Stimulated activated naive CD8-positive, alpha-beta T cell treated with anti-CD3 and anti-CD28 coated beads, Interleukin-15, Interleukin-2, amounts not matched to agents 100 U/mL and 50 U/mL, for 24 hours (primary cell): ENCODE data around the gene CACNA2D3.

ENCODE experiments used
- ATAC-seq: fragments of 150-1000 bp; cut with Tn5 transposase; one replicate; pipeline ENCODE4 v1.10.0; 2021
- DNase-seq: peaks from one replicate; pipeline ENCODE4 v3.0.0; 2021

CACNA2D3 gene

GRCh38 chr3:54171509-54171908 lies 49.2 kb downstream of the CACNA2D3 start:
- DNase-seq, result no peak
- ATAC-seq, result no peak

GRCh38 chr3:54171951-54172350 lies 49.6 kb downstream of the CACNA2D3 start:
- DNase-seq (no peak), ATAC-seq (no peak)

GRCh38 chr3:54173371-54173770 lies 51.0 kb downstream of the CACNA2D3 start:
- ATAC-seq (no peak), DNase-seq (no peak)

- DNase-seq, result no peak
- no peak for ATAC-seq
These were observed 53.8 kb downstream of the CACNA2D3 start for GRCh38 chr3:54176106-54176505.

- DNase-seq (no peak), ATAC-seq (no peak)
These were observed 55.5 kb downstream of the CACNA2D3 start for GRCh38 chr3:54177816-54178215.

- no peak for DNase-seq
- no peak for ATAC-seq
These were observed 56.0 kb downstream of the CACNA2D3 start for GRCh38 chr3:54178376-54178775.

- DNase-seq, result no peak
- ATAC-seq, result no peak
These were observed 58.6 kb downstream of the CACNA2D3 start for GRCh38 chr3:54180921-54181320.

GRCh38 chr3:54182242-54182641 lies 59.9 kb downstream of the CACNA2D3 start:
- DNase-seq (no peak), ATAC-seq (no peak)

- DNase-seq, result no peak
- no peak for ATAC-seq
These were observed 63.4 kb downstream of the CACNA2D3 start for GRCh38 chr3:54185740-54186139.

GRCh38 chr3:54188176-54188791 lies 65.9 kb downstream of the CACNA2D3 start:
- ATAC-seq (no peak), DNase-seq (peak; percentile 16)

- DNase-seq (no peak), ATAC-seq (no peak)
These were observed 68.9 kb downstream of the CACNA2D3 start for GRCh38 chr3:54191220-54191619.

- no peak for DNase-seq
- no peak for ATAC-seq
These were observed 69.7 kb downstream of the CACNA2D3 start for GRCh38 chr3:54192026-54192425.

- DNase-seq (no peak), ATAC-seq (no peak)
These were observed 70.7 kb downstream of the CACNA2D3 start for GRCh38 chr3:54193093-54193492.

GRCh38 chr3:54196360-54196991 lies 74.1 kb downstream of the CACNA2D3 start:
- ATAC-seq (no peak), DNase-seq (no peak)

GRCh38 chr3:54197509-54197908 lies 75.2 kb downstream of the CACNA2D3 start:
- ATAC-seq (no peak), DNase-seq (no peak)

- ATAC-seq (no peak), DNase-seq (no peak)
These were observed 76.2 kb downstream of the CACNA2D3 start for GRCh38 chr3:54198556-54198955.

GRCh38 chr3:54202054-54202453 lies 79.7 kb downstream of the CACNA2D3 start:
- ATAC-seq (no peak), DNase-seq (no peak)

GRCh38 chr3:54202651-54203248 lies 80.4 kb downstream of the CACNA2D3 start:
- ATAC-seq, result no peak
- no peak for DNase-seq

- DNase-seq, result no peak
- no peak for ATAC-seq
These were observed 84.5 kb downstream of the CACNA2D3 start for GRCh38 chr3:54206874-54207273.

GRCh38 chr3:54211097-54211496 lies 88.7 kb downstream of the CACNA2D3 start:
- DNase-seq (no peak), ATAC-seq (no peak)

GRCh38 chr3:54212723-54213122 lies 90.4 kb downstream of the CACNA2D3 start:
- no peak for DNase-seq

GRCh38 chr3:54213907-54214306 lies 91.6 kb downstream of the CACNA2D3 start:
- ATAC-seq (no peak), DNase-seq (no peak)

More at GRCh38 chr3:54212723-54213122, 90.4 kb downstream of the CACNA2D3 start:
- no peak for ATAC-seq

- DNase-seq, result no peak
- no peak for ATAC-seq
These were observed 92.5 kb downstream of the CACNA2D3 start for GRCh38 chr3:54214845-54215244.

GRCh38 chr3:54215521-54215920 lies 93.2 kb downstream of the CACNA2D3 start:
- no peak for ATAC-seq

More at GRCh38 chr3:54215521-54215920, 93.2 kb downstream of the CACNA2D3 start:
- no peak for DNase-seq
